Ovary (tissue), 9 donors: Measurements from ENCODE around the gene EML2. TPM values are rescaled to one million over a fixed set of nuclear protein-coding genes. Genes with fewer than 3 reads are reported as not detected.
"Not testable (repeated sequence)": the region's sequence is repeated elsewhere in the genome, so short reads cannot be mapped to it uniquely, and the experiment has no call there.

Experiments
- DNase-seq, 5 donors: peaks; one replicate each; pipeline ENCODE4 v3.0.0-alpha.2; 2019 to 2020
- H3K27ac ChIP-seq, 2 donors: fragments of 200-600 bp; one replicate each; pipeline versions ENCODE4 v1.5.1 to v1.8.0; 2019 to 2022
- H3K27me3 ChIP-seq: fragments of 200-600 bp; one replicate; pipeline ENCODE4 v1.8.0; 2022
- H3K36me3 ChIP-seq: fragments of 200-600 bp; sonication (generic); one replicate; pipeline ENCODE4 v1.5.1; 2019
- H3K4me1 ChIP-seq: one replicate; pipeline ENCODE4 v1.8.1; 2013; ENCODE audit warnings: mild to moderate bottlenecking, moderate library complexity; ENCODE audit not compliant: insufficient read depth
- H3K4me3 ChIP-seq: fragments of 200-600 bp; sonication (generic); one replicate; pipeline ENCODE4 v1.5.1; 2017
- H3K9me3 ChIP-seq, 2 donors: fragments of 200-600 bp in 1 of 2; sonication (generic) in 1 of 2; one replicate each; pipeline versions ENCODE4 v1.5.1 to v1.8.1; 2013 to 2019; ENCODE audit warnings: mild to moderate bottlenecking in 1 of 2, moderate library complexity in 1 of 2
- CTCF ChIP-seq, 3 donors: fragments of 450-650 bp in 2 of 3; fragments of 200-600 bp in 1 of 3; IDR thresholded peaks; one replicate each; pipeline versions ENCODE4 v1.5.1 to v1.8.0; 2016 to 2022; ENCODE audit warnings: antibody characterized with exemption in 3 of 3, mild to moderate bottlenecking in 1 of 3
- EP300 ChIP-seq: sonication (generic); formaldehyde crosslinking; IDR thresholded peaks from one replicate; pipeline ENCODE4 v1.6.1; 2017; ENCODE audit warnings: antibody characterized with exemption
- POLR2A ChIP-seq: fragments of 450-650 bp; IDR thresholded peaks from one replicate; pipeline ENCODE4 v1.6.1; 2017; ENCODE audit warnings: antibody characterized with exemption, mild to moderate bottlenecking, moderate library complexity
- WGBS, 3 donors: extraction: QIAGEN DNeasy Blood & Tissue Kit in 1 of 3; methylation state at CpG; one replicate each; pipeline versions ENCODE4 v1.1.5 to v1.1.7; 2013 to 2017; 5-methylcytosine and 5-hydroxymethylcytosine counted together
- intact Hi-C, 4 donors: fragments of 100-400 bp; cut with DNase I; formaldehyde crosslinking; loops; one replicate each; pipeline versions ENCODE4 v1.11.0 to v1.15.1; 2022 to 2023
- polyA plus RNA-seq, 2 donors: library from polyadenylated mRNA; stranded (reverse); fragments of 200-250 nt in 1 of 2; fragments of 350-450 nt in 1 of 2; fragmentation: Illumina TruSeq in 1 of 2; extraction: RNeasy Lipid Tissue Mini Kit (QIAGEN cat#74804) in 1 of 2; gene quantifications; one replicate each; pipeline ENCODE4 v1.2.3, GENCODE V29; 2013 to 2014
- total RNA-seq, 7 donors: library from RNA; depleted of rRNA in 2 of 7; stranded (reverse); fragments of >200 nt in 2 of 7; fragmentation: NEBNext Ultra II Directional in 3 of 7; extraction: Animal tissue kit (Norgen Biotek cat#: 25700) in 3 of 7; gene quantifications; one replicate each; pipeline versions ENCODE4 v1.1.0 to v1.2.4, GENCODE V29; 2016 to 2023
- donor health status: DM: no; HTN: no; CAD: no; lungs with moderate emphysema.
- donor health status: DM: no; HTN: no; CAD: no.
- donor health status: Bipolar disorder and iron deficiency.
- donor health status: DM: yes; HTN: yes; CAD: no.
- donor health status: DM: no; HTN: no; CAD: no.
- donor health status: DM: yes; HTN: yes; CAD: no.

EML2 gene
- total and polyA plus RNA-seq, 9 donors: 9.9 to 25.0 (median 14.4) TPM

GRCh38 chr19:45629704-45630103, 9.5 kb downstream of the EML2 start:
- Histone ChIP-seq H3K4me3 (no peak overlapping the region), H3K4me1 (no peaks in the 10 kb centered on the region), H3K27ac (no peak overlapping the region), H3K36me3 (no peaks in the 10 kb centered on the region), H3K27me3 (no peaks in the 10 kb centered on the region), H3K9me3 (no peaks in the 10 kb centered on the region)
- no peak for TF ChIP-seq CTCF (IDR thresholded peaks at IDR 0.05)
- WGBS, 3 donors: 88 to 89% (median 89%) methylated on average over 4 of the region's 4 CpGs
- DNase-seq: no peak
- intact Hi-C loops: no loop called here

- H3K4me1 ChIP-seq, intact Hi-C loops, H3K4me3 ChIP-seq, H3K9me3 ChIP-seq, H3K27ac ChIP-seq, H3K36me3 ChIP-seq, H3K27me3 ChIP-seq, DNase-seq: not testable (repeated sequence)
- WGBS, 3 donors: 93 to 99% (median 96%) methylated on average over 7 of the region's 7 CpGs
Measured at GRCh38 chr19:45628219-45628618, 11.0 kb downstream of the EML2 start.

- intact Hi-C loops: no loop called here
- TF ChIP-seq POLR2A (no peak), CTCF (IDR thresholded peaks at IDR 0.05) (no peak)
Measured at GRCh38 chr19:45623984-45624383, 15.2 kb downstream of the EML2 start.

GRCh38 chr19:45621976-45622503, 17.2 kb downstream of the EML2 start:
- TF ChIP-seq POLR2A (no peak), EP300 (no peak), CTCF (IDR thresholded peaks at IDR 0.05) (no peak)
- no peak for DNase-seq
- no peak overlapping the region for H3K27ac ChIP-seq
- no peaks in the 10 kb centered on the region for H3K9me3 ChIP-seq
- no peaks in the 10 kb centered on the region for H3K36me3 ChIP-seq
- H3K4me1 ChIP-seq: no peaks in the 10 kb centered on the region
- intact Hi-C loops: no loop called here
- WGBS, 3 donors: 75 to 85% (median 76%) methylated on average over 6 of the region's 6 CpGs
- no peak overlapping the region for H3K4me3 ChIP-seq
- H3K27me3 ChIP-seq: no peaks in the 10 kb centered on the region

More at GRCh38 chr19:45623984-45624383, 15.2 kb downstream of the EML2 start:
- DNase-seq: no peak
- H3K9me3 ChIP-seq: no peaks in the 10 kb centered on the region
- no peak overlapping the region for H3K27ac ChIP-seq
- H3K27me3 ChIP-seq: no peaks in the 10 kb centered on the region
- H3K4me3 ChIP-seq: no peak overlapping the region
- H3K36me3 ChIP-seq: no peaks in the 10 kb centered on the region
- WGBS, 3 donors: 70 to 91% (median 81%) methylated on average over 1 of the region's 1 CpG
- H3K4me1 ChIP-seq: no peaks in the 10 kb centered on the region

- Histone ChIP-seq H3K27ac (no peak overlapping the region), H3K9me3 (no peaks in the 10 kb centered on the region), H3K36me3 (no peaks in the 10 kb centered on the region), H3K27me3 (no peaks in the 10 kb centered on the region), H3K4me3 (no peak overlapping the region), H3K4me1 (peaks cover 3% of the 10 kb centered on the region)
- 83 to 86% (median 85%) methylated on average over 13 to 17 of the region's 17 CpGs for WGBS, 3 donors
- no peak for DNase-seq
- intact Hi-C loops: no loop called here
- TF ChIP-seq EP300: no peak
- no peak for TF ChIP-seq POLR2A
- no peak for TF ChIP-seq CTCF (IDR thresholded peaks at IDR 0.05)
Measured at GRCh38 chr19:45621389-45621788, 17.8 kb downstream of the EML2 start.
